Activated naive CD8-positive, alpha-beta T cell (primary cell): Measurements from ENCODE around the gene ADARB2.
A peak's percentile ranks its signal among the peaks of the same experiment; 100 is the strongest.

Experiments used
- H3K27ac Mint-ChIP-seq: one replicate; pipeline ENCODE4 v1.8.0; 2021; ENCODE audit warnings: mixed read lengths
- H3K27me3 Mint-ChIP-seq: one replicate; pipeline ENCODE4 v1.8.0; 2021; ENCODE audit warnings: mixed read lengths
- H3K36me3 Mint-ChIP-seq: one replicate; pipeline ENCODE4 v1.8.0; 2021; ENCODE audit warnings: mixed read lengths
- H3K4me1 Mint-ChIP-seq: one replicate; pipeline ENCODE4 v1.8.0; 2021; ENCODE audit warnings: low read depth, mixed read lengths
- H3K4me3 Mint-ChIP-seq: one replicate; pipeline ENCODE4 v1.8.0; 2021; ENCODE audit warnings: mild to moderate bottlenecking, mixed read lengths
- H3K9me3 Mint-ChIP-seq: one replicate; pipeline ENCODE4 v1.8.0; 2021; ENCODE audit warnings: low read depth, mixed read lengths

The ADARB2 gene

GRCh38 chr10:1141261-1141660, 596.1 kb downstream of the ADARB2 start:
- Mint-ChIP-seq H3K27ac (no peak overlapping the region), H3K27me3 (peaks cover 7% of the 10 kb centered on the region), H3K4me3 (no peak overlapping the region), H3K36me3 (peaks cover 16% of the 10 kb centered on the region), H3K4me1 (no peaks in the 10 kb centered on the region), H3K9me3 (peaks cover 35% of the 10 kb centered on the region)

- Mint-ChIP-seq H3K27me3 (peaks cover 2% of the 10 kb centered on the region), H3K36me3 (peaks cover 13% of the 10 kb centered on the region), H3K27ac (no peak overlapping the region), H3K9me3 (peaks cover 23% of the 10 kb centered on the region), H3K4me1 (peaks cover 7% of the 10 kb centered on the region), H3K4me3 (no peak overlapping the region)
Measured at GRCh38 chr10:1138529-1138928, 598.8 kb downstream of the ADARB2 start.

GRCh38 chr10:1137499-1138163, 599.7 kb downstream of the ADARB2 start:
- peaks cover 23% of the 10 kb centered on the region for H3K9me3 Mint-ChIP-seq
- H3K4me1 Mint-ChIP-seq = peaks cover 12% of the 10 kb centered on the region
- H3K27ac Mint-ChIP-seq = no peak overlapping the region
- H3K4me3 Mint-ChIP-seq = no peak overlapping the region
- H3K27me3 Mint-ChIP-seq = peaks cover 2% of the 10 kb centered on the region
- H3K36me3 Mint-ChIP-seq = peaks cover 13% of the 10 kb centered on the region

GRCh38 chr10:1136268-1136667, 601.1 kb downstream of the ADARB2 start:
- H3K4me3 Mint-ChIP-seq = no peak overlapping the region
- H3K9me3 Mint-ChIP-seq = peaks cover 23% of the 10 kb centered on the region
- peaks cover 15% of the 10 kb centered on the region for H3K4me1 Mint-ChIP-seq
- H3K27me3 Mint-ChIP-seq = no peaks in the 10 kb centered on the region
- H3K27ac Mint-ChIP-seq = no peak overlapping the region
- H3K36me3 Mint-ChIP-seq = peaks cover 13% of the 10 kb centered on the region

- no peak overlapping the region for H3K27ac Mint-ChIP-seq
- H3K9me3 Mint-ChIP-seq = peaks cover 11% of the 10 kb centered on the region
- H3K4me3 Mint-ChIP-seq = no peak overlapping the region
- H3K36me3 Mint-ChIP-seq = peaks cover 15% of the 10 kb centered on the region
- H3K27me3 Mint-ChIP-seq = no peaks in the 10 kb centered on the region
- peaks cover 15% of the 10 kb centered on the region for H3K4me1 Mint-ChIP-seq
Measured at GRCh38 chr10:1134156-1134555, 603.2 kb downstream of the ADARB2 start.

GRCh38 chr10:1133495-1134045, 603.8 kb downstream of the ADARB2 start:
- no peaks in the 10 kb centered on the region for H3K27me3 Mint-ChIP-seq
- H3K9me3 Mint-ChIP-seq = peaks cover 5% of the 10 kb centered on the region
- peaks cover 15% of the 10 kb centered on the region for H3K4me1 Mint-ChIP-seq
- peaks cover 13% of the 10 kb centered on the region for H3K36me3 Mint-ChIP-seq
- H3K27ac Mint-ChIP-seq = peak overlapping the region; percentile 67
- no peak overlapping the region for H3K4me3 Mint-ChIP-seq

- no peak overlapping the region for H3K4me3 Mint-ChIP-seq
- H3K9me3 Mint-ChIP-seq = no peaks in the 10 kb centered on the region
- H3K27ac Mint-ChIP-seq = no peak overlapping the region
- H3K4me1 Mint-ChIP-seq = peaks cover 15% of the 10 kb centered on the region
- no peaks in the 10 kb centered on the region for H3K27me3 Mint-ChIP-seq
- H3K36me3 Mint-ChIP-seq = peaks cover 10% of the 10 kb centered on the region
Measured at GRCh38 chr10:1132584-1132983, 604.7 kb downstream of the ADARB2 start.

GRCh38 chr10:1130995-1131790, 606.1 kb downstream of the ADARB2 start:
- Mint-ChIP-seq H3K36me3 (peaks cover 10% of the 10 kb centered on the region), H3K27me3 (no peaks in the 10 kb centered on the region), H3K9me3 (no peaks in the 10 kb centered on the region), H3K27ac (no peak overlapping the region), H3K4me1 (peaks cover 15% of the 10 kb centered on the region), H3K4me3 (no peak overlapping the region)

- no peaks in the 10 kb centered on the region for H3K9me3 Mint-ChIP-seq
- H3K27ac Mint-ChIP-seq = no peak overlapping the region
- H3K36me3 Mint-ChIP-seq = peaks cover 13% of the 10 kb centered on the region
- peaks cover 15% of the 10 kb centered on the region for H3K4me1 Mint-ChIP-seq
- no peaks in the 10 kb centered on the region for H3K27me3 Mint-ChIP-seq
- H3K4me3 Mint-ChIP-seq = no peak overlapping the region
Measured at GRCh38 chr10:1130226-1130625, 607.1 kb downstream of the ADARB2 start.

- Mint-ChIP-seq H3K36me3 (peaks cover 22% of the 10 kb centered on the region), H3K27me3 (no peaks in the 10 kb centered on the region), H3K27ac (no peak overlapping the region), H3K4me3 (no peak overlapping the region), H3K9me3 (no peaks in the 10 kb centered on the region), H3K4me1 (peaks cover 19% of the 10 kb centered on the region)
Measured at GRCh38 chr10:1128649-1129048, 608.7 kb downstream of the ADARB2 start.

GRCh38 chr10:1128115-1128514, 609.2 kb downstream of the ADARB2 start:
- H3K27me3 Mint-ChIP-seq = no peaks in the 10 kb centered on the region
- H3K27ac Mint-ChIP-seq = no peak overlapping the region
- no peaks in the 10 kb centered on the region for H3K9me3 Mint-ChIP-seq
- peaks cover 26% of the 10 kb centered on the region for H3K36me3 Mint-ChIP-seq
- peaks cover 21% of the 10 kb centered on the region for H3K4me1 Mint-ChIP-seq
- no peak overlapping the region for H3K4me3 Mint-ChIP-seq

GRCh38 chr10:1127629-1128028, 609.7 kb downstream of the ADARB2 start:
- Mint-ChIP-seq H3K27me3 (no peaks in the 10 kb centered on the region), H3K4me1 (peaks cover 21% of the 10 kb centered on the region), H3K27ac (no peak overlapping the region), H3K9me3 (no peaks in the 10 kb centered on the region), H3K36me3 (peaks cover 26% of the 10 kb centered on the region), H3K4me3 (no peak overlapping the region)
